Tibial nerve (tissue), 4 donors: ENCODE data around the gene NOVA1. TPM values are rescaled to one million over a fixed set of nuclear protein-coding genes. Genes with fewer than 3 reads are reported as not detected.

ENCODE experiments used
- DNase-seq, 2 donors: peaks; one replicate each; pipeline ENCODE4 v3.0.0-alpha.2; 2019; ENCODE audit warnings: low spot score in 2 of 2
- H3K27ac ChIP-seq, 4 donors: fragments of 200-600 bp; sonication (generic) in 3 of 4; one replicate each; pipeline ENCODE4 v1.5.1; 2017 to 2019; ENCODE audit warnings: mild to moderate bottlenecking in 1 of 4
- H3K27me3 ChIP-seq, 2 donors: fragments of 200-600 bp; sonication (generic) in 1 of 2; one replicate each; pipeline versions ENCODE4 v1.5.1 to v1.6.0; 2017 to 2019
- H3K36me3 ChIP-seq, 3 donors: fragments of 200-600 bp; sonication (generic); one replicate each; pipeline ENCODE4 v1.5.1; 2018 to 2019
- H3K4me1 ChIP-seq, 4 donors: fragments of 200-600 bp; sonication (generic) in 3 of 4; one replicate each; pipeline ENCODE4 v1.5.1; 2017 to 2019
- H3K4me3 ChIP-seq, 4 donors: fragments of 200-600 bp; sonication (generic) in 3 of 4; one replicate each; pipeline ENCODE4 v1.5.1; 2017 to 2019; ENCODE audit warnings: mild to moderate bottlenecking in 1 of 4, moderate library complexity in 1 of 4
- H3K9me3 ChIP-seq, 4 donors: fragments of 200-600 bp; sonication (generic) in 3 of 4; one replicate each; pipeline ENCODE4 v1.5.1; 2017 to 2019
- EP300 ChIP-seq, 2 donors: sonication (generic); formaldehyde crosslinking; IDR thresholded peaks; one replicate each; pipeline ENCODE4 v1.6.1; 2017; ENCODE audit warnings: antibody characterized with exemption in 2 of 2, mild to moderate bottlenecking in 1 of 2
- POLR2A ChIP-seq, 2 donors: fragments of 450-650 bp; IDR thresholded peaks; one replicate each; pipeline ENCODE4 v1.6.1; 2017; ENCODE audit warnings: antibody characterized with exemption in 2 of 2, mild to moderate bottlenecking in 2 of 2, moderate library complexity in 2 of 2
- WGBS, 2 donors: methylation state at CpG; one replicate each; pipeline ENCODE4 v1.1.5; 2018; 5-methylcytosine and 5-hydroxymethylcytosine counted together
- total RNA-seq, 4 donors: library from RNA; depleted of rRNA; stranded (reverse); fragments of >200 nt; gene quantifications; one replicate each; pipeline ENCODE4 v1.1.0, GENCODE V29; 2016
- TF ChIP-seq, protein P1 (sequence below), 5 experiments: fragments of 200-600 bp in 3 of 5; fragments of 450-650 bp in 2 of 5; sonication (generic) in 3 of 5; IDR thresholded peaks; one replicate each; pipeline ENCODE4 v1.5.1; 2016 to 2019; ENCODE audit warnings: antibody characterized with exemption in 5 of 5, mild to moderate bottlenecking in 3 of 5, moderate library complexity in 2 of 5

Gene NOVA1
- total RNA-seq, 4 donors from 2014 or later, result 25.1 to 59.7 (median 40.9) TPM

DNA sequence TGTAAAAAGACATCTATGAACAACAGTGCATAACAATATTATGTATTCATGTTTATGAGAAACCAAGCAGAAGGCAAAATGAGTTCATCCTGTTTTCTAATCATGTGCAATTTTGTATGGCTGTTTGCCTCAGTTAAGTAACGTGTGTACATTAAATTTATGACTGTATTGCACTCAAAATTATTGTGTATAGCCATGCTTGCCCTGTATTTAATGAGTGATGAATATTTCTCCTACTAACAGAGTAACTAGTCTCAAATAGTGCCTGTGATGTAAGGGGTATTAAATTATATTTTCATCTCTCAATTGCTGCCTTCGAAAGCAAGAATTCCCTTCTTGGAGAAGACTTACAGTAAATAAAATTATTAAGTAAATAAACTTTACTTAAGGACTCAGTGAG, 154.2 kb downstream of the NOVA1 start:
- Histone ChIP-seq H3K27ac (no peak overlapping the region), H3K4me1 (no peaks in the 10 kb centered on the region), H3K36me3 (peaks cover 0 to 9% (median 0%) of the 10 kb centered on the region in 3 donors), H3K9me3 (no peaks in the 10 kb centered on the region), H3K4me3 (no peak overlapping the region), H3K27me3 (no peaks in the 10 kb centered on the region)
- WGBS, 2 donors, result 87% methylated on average over 2 of the region's 2 CpGs
- TF ChIP-seq POLR2A (IDR thresholded peaks at IDR 0.05) (no peak), EP300 (IDR thresholded peaks at IDR 0.05) (no peak)
- TF ChIP-seq, protein P1, sequence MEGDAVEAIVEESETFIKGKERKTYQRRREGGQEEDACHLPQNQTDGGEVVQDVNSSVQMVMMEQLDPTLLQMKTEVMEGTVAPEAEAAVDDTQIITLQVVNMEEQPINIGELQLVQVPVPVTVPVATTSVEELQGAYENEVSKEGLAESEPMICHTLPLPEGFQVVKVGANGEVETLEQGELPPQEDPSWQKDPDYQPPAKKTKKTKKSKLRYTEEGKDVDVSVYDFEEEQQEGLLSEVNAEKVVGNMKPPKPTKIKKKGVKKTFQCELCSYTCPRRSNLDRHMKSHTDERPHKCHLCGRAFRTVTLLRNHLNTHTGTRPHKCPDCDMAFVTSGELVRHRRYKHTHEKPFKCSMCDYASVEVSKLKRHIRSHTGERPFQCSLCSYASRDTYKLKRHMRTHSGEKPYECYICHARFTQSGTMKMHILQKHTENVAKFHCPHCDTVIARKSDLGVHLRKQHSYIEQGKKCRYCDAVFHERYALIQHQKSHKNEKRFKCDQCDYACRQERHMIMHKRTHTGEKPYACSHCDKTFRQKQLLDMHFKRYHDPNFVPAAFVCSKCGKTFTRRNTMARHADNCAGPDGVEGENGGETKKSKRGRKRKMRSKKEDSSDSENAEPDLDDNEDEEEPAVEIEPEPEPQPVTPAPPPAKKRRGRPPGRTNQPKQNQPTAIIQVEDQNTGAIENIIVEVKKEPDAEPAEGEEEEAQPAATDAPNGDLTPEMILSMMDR (IDR thresholded peaks at IDR 0.05), result no peak
- no peak for DNase-seq

DNA sequence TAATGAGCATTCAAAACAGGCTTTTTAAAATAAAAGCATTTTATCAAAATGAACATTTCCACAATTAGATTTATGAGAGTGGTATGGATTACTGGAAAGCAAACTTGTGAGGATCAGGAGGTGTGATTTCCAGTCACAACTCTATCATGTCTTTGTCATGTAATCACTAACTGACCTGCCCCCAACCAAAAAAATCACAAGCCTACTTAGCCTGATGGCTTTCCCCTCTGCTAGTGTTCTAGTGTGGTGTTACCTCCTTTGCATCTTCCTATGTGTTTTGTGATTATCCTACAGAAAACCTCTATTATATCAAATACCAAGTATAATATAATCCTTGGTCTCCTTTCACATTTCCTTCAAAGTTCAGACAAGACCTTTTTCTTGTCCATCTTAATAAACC, 168.6 kb downstream of the NOVA1 start:
- TF ChIP-seq POLR2A (IDR thresholded peaks at IDR 0.05) (no peak), EP300 (IDR thresholded peaks at IDR 0.05) (no peak)
- TF ChIP-seq, protein P1 (IDR thresholded peaks at IDR 0.05), result no peak
- H3K27me3 ChIP-seq, result no peaks in the 10 kb centered on the region
- H3K4me3 ChIP-seq, result no peak overlapping the region
- H3K4me1 ChIP-seq, result peaks cover 0 to 7% (median 0%) of the 10 kb centered on the region in 4 donors
- H3K36me3 ChIP-seq, result no peaks in the 10 kb centered on the region
- no peaks in the 10 kb centered on the region for H3K9me3 ChIP-seq
- DNase-seq, result no peak
- H3K27ac ChIP-seq, result peak overlapping the region in 1 of 4 donors; percentile 9

DNA sequence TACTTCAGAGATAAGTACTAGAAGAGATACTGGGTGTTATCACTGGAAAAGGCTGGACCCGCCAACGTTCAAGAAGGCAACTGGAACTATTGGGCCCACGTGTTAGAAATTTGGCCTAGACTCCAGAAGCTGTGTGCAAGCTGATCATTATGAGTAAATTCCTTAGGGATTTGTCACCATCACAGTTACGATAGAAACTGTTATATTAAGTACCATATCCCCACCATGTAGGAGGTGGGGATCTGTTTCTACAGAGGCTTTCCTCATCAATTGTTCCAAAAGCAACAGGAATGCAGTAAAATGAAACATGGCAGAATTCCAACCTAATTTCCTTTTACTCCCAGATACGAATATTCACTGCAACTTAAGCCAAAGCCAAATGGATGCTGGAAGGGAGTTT, 170.7 kb downstream of the NOVA1 start:
- no peaks in the 10 kb centered on the region for H3K36me3 ChIP-seq
- H3K27me3 ChIP-seq, result no peaks in the 10 kb centered on the region
- DNase-seq, result no peak
- TF ChIP-seq, protein P1 (IDR thresholded peaks at IDR 0.05), result no peak
- TF ChIP-seq EP300 (IDR thresholded peaks at IDR 0.05), result peak in 1 of 2 donors; percentile 49
- H3K4me1 ChIP-seq, result peaks cover 0 to 7% (median 0%) of the 10 kb centered on the region in 4 donors
- H3K27ac ChIP-seq, result peak overlapping the region in 2 of 4 donors; percentile 5 to 45
- H3K9me3 ChIP-seq, result no peaks in the 10 kb centered on the region
- no peak overlapping the region for H3K4me3 ChIP-seq
- WGBS, 2 donors, result 32 to 37% methylated on average over 5 of the region's 5 CpGs

DNA sequence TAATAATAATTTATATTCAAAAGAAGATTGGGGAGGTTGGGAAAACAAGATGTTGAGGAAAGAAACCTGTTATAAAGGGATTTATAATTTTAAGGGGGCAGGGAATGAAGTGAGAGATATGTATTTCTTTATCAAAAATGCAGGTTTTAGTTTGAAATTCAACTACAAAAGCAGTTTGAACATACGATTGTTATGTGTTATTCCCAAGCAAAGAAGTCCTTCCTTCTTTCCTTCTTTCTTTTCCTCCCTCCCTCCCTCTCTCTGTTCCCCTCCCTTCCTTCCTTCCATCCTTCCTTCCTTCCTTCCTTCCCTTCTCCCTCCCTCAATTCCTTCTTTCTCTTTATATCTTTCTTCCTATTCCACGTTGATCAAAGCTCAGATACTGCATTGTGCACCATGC, 173.3 kb downstream of the NOVA1 start:
- Histone ChIP-seq H3K4me1 (peaks cover 0 to 7% (median 0%) of the 10 kb centered on the region in 4 donors), H3K9me3 (no peaks in the 10 kb centered on the region), H3K27ac (no peak overlapping the region), H3K4me3 (no peak overlapping the region), H3K36me3 (no peaks in the 10 kb centered on the region), H3K27me3 (no peaks in the 10 kb centered on the region)
- 50 to 53% methylated on average over 2 of the region's 2 CpGs for WGBS, 2 donors
- TF ChIP-seq, protein P1 (IDR thresholded peaks at IDR 0.05), result no peak
- TF ChIP-seq EP300 (IDR thresholded peaks at IDR 0.05), result no peak
- TF ChIP-seq POLR2A (IDR thresholded peaks at IDR 0.05), result no peak
- DNase-seq, result no peak

DNA sequence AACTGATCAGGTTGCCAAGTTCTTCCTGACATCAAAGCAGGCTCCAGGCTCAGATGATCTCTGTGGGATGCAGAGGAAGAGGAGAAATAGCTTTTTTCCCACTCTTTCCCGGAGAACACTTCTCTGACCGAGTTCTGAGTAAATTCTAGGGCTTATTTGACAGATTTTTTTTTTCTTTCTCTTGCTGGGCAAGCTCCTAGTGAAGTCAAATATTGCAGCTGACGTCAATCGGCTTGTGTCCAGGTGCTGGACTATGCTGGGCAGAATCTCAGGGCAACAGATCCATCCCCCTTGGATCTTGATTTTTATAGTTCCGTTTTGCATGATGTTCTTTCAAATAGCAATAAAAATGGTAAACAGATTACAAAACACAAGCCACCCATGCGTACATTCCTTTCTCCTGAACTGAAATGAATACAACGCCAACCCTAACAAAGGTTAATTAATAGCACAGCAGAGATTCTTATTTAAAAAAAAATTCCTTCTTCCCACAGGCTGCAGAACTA, 182.2 kb downstream of the NOVA1 start:
- H3K4me1 ChIP-seq, result peaks cover 0 to 15% (median 0%) of the 10 kb centered on the region in 4 donors
- TF ChIP-seq POLR2A (IDR thresholded peaks at IDR 0.05) (no peak), EP300 (IDR thresholded peaks at IDR 0.05) (peak in 1 of 2 donors; percentile 80)

DNA sequence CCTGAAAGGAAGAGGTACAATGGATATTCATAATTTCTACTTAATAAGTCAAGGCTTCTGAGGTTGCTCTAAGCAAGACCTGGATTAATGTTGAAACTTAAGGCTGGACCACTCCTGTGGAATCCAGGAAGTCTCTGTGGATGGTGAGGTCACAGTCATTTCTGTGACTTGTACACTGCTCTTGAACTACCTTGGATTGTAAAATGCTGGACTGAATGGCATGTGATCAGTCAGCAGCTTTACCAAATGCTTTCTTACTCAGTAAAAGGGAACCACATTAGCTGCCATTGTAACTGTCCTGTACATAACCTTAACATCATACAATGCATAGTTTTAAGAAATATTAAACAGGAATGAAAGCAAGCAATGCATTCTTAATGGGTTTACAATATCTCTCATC, 182.9 kb downstream of the NOVA1 start:
- TF ChIP-seq, protein P1 (IDR thresholded peaks at IDR 0.05), result no peak
- TF ChIP-seq EP300 (IDR thresholded peaks at IDR 0.05), result no peak
- no peak for TF ChIP-seq POLR2A (IDR thresholded peaks at IDR 0.05)
- Histone ChIP-seq H3K4me3 (no peak overlapping the region), H3K9me3 (no peaks in the 10 kb centered on the region), H3K27me3 (no peaks in the 10 kb centered on the region), H3K4me1 (peaks cover 0 to 15% (median 0%) of the 10 kb centered on the region in 4 donors), H3K27ac (peak overlapping the region in 2 of 4 donors; percentile 57 to 85), H3K36me3 (no peaks in the 10 kb centered on the region)
- no peak for DNase-seq

More for the DNA sequence above, 182.2 kb downstream of the NOVA1 start:
- Histone ChIP-seq H3K4me3 (no peak overlapping the region), H3K27me3 (no peaks in the 10 kb centered on the region), H3K36me3 (no peaks in the 10 kb centered on the region), H3K9me3 (no peaks in the 10 kb centered on the region), H3K27ac (peak overlapping the region in 2 of 4 donors; percentile 57 to 85)
- 38 to 40% methylated on average over 7 of the region's 7 CpGs for WGBS, 2 donors
- DNase-seq, result peak; percentile 77 to 88
